WERI-Rb-1 (cell line): ENCODE data around the gene NAA60.
"Not testable (repeated sequence)": the region's sequence is repeated elsewhere in the genome, so short reads cannot be mapped to it uniquely, and the experiment has no call there.

ENCODE experiments used
- DNase-seq: peaks from one replicate; pipeline ENCODE4 v3.0.0-alpha.2; 2020
- H3K27ac ChIP-seq: fragments of 250-450 bp; sonication (Bioruptor Pico); 2 replicates; pipeline ENCODE4 v1.5.1; 2020; ENCODE audit warnings: mild to moderate bottlenecking, moderate library complexity
- H3K27me3 ChIP-seq: fragments of 250-450 bp; sonication (Bioruptor Pico); 2 replicates; pipeline ENCODE4 v1.5.1; 2021; ENCODE audit warnings: mild to moderate bottlenecking, low read depth, moderate library complexity; ENCODE audit not compliant: insufficient read depth, severe bottlenecking
- H3K36me3 ChIP-seq: fragments of 250-450 bp; sonication (Bioruptor Pico); 2 replicates; pipeline ENCODE4 v1.5.1; 2020; ENCODE audit warnings: mild to moderate bottlenecking, moderate library complexity
- H3K4me3 ChIP-seq: 2 replicates; pipeline ENCODE4 v1.5.1; 2011; ENCODE audit warnings: low read depth, mild to moderate bottlenecking, control low read depth, low read length
- H3K9me3 ChIP-seq: fragments of 250-450 bp; sonication (Bioruptor Pico); 2 replicates; pipeline ENCODE4 v1.5.1; 2021; ENCODE audit warnings: mild to moderate bottlenecking, moderate library complexity; ENCODE audit not compliant: severe bottlenecking
- TF ChIP-seq, protein P1 (sequence below): IDR thresholded peaks from 2 replicates; pipeline ENCODE4 v1.5.1; 2011; ENCODE audit warnings: low read depth, mild to moderate bottlenecking, control low read depth, inconsistent platforms, low read length

The NAA60 gene

DNA sequence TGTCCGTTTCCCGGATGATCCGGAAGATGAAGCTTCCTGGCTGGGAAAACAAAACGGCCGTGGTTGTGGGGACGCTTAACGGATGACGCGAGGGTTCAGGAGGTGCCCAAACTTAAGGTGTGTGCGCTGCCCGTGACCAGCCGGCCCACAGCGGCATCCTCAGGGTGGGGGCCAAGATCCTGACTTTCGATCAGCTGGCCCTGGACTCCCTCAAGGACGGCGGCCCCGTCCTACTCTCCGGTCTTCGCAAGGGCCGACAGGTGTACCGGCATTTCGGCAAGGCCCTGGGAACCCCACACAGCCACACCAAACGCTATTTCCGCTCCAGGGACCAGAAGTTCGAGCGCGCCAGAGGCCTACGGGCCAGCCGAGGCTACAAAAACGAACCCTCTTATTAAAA lies 52.9 kb downstream of the NAA60 start:
- Histone ChIP-seq H3K36me3 (0 out of 2 replicates have a peak, but pooled peaks cover 3% of the 10 kb centered on the region), H3K4me3 (no peak overlapping the region), H3K27me3 (no peaks in the 10 kb centered on the region), H3K27ac (no peak overlapping the region), H3K9me3 (no peaks in the 10 kb centered on the region)
- DNase-seq, result no peak
- TF ChIP-seq, protein P1, sequence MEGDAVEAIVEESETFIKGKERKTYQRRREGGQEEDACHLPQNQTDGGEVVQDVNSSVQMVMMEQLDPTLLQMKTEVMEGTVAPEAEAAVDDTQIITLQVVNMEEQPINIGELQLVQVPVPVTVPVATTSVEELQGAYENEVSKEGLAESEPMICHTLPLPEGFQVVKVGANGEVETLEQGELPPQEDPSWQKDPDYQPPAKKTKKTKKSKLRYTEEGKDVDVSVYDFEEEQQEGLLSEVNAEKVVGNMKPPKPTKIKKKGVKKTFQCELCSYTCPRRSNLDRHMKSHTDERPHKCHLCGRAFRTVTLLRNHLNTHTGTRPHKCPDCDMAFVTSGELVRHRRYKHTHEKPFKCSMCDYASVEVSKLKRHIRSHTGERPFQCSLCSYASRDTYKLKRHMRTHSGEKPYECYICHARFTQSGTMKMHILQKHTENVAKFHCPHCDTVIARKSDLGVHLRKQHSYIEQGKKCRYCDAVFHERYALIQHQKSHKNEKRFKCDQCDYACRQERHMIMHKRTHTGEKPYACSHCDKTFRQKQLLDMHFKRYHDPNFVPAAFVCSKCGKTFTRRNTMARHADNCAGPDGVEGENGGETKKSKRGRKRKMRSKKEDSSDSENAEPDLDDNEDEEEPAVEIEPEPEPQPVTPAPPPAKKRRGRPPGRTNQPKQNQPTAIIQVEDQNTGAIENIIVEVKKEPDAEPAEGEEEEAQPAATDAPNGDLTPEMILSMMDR, result no peak

DNA sequence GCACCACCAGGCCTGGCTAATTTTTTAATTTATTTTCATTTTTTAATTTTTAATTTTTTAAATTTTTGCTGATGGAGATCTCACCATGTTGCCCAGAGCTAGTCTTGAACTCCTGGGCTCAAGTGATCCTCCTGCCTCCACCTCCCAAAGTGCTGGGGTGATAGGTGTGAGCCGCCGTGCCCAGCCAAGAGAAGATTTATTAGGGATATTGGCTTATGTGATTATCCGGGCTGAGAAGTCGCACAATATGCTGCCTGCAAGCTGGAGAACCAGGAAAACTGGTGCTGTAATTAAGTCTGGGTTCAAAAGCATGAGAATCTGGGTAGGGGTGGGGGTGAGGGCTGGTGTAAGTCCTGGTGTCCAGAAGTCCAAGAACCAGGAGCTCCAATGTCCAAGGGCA lies 54.3 kb downstream of the NAA60 start:
- peak; percentile 72 for DNase-seq

DNA sequence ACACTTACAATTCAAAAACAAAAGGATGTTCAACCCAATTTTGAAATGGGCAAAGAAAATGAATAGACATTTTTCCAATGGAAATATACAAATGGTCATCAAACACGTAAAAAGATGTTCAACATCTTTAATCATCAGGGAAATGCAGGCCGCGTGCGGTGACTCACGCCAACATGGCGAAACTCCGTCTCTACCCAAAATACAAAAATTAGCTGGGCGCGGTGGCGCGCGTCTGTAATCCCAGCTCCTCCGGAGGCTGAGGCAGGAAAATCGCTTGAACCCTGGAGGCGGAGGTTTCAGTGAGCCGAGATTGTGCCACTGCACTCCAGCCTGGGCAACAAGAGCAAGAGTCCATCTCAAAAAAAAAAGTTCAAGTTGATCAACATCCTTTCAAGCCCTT lies 55.5 kb downstream of the NAA60 start:
- H3K4me3 ChIP-seq, result no peak overlapping the region
- 0 out of 2 replicates have a peak, but pooled peaks cover 3% of the 10 kb centered on the region for H3K36me3 ChIP-seq
- TF ChIP-seq, protein P1, result no peak
- no peaks in the 10 kb centered on the region for H3K9me3 ChIP-seq
- H3K27ac ChIP-seq, result no peak overlapping the region
- no peaks in the 10 kb centered on the region for H3K27me3 ChIP-seq
- DNase-seq, result no peak

More for the DNA sequence above, 54.3 kb downstream of the NAA60 start:
- Histone ChIP-seq H3K27ac (peak overlapping the region; percentile 23), H3K36me3 (0 out of 2 replicates have a peak, but pooled peaks cover 3% of the 10 kb centered on the region), H3K27me3 (no peaks in the 10 kb centered on the region), H3K9me3 (no peaks in the 10 kb centered on the region), H3K4me3 (no peak overlapping the region)
- TF ChIP-seq, protein P1, result no peak

DNA sequence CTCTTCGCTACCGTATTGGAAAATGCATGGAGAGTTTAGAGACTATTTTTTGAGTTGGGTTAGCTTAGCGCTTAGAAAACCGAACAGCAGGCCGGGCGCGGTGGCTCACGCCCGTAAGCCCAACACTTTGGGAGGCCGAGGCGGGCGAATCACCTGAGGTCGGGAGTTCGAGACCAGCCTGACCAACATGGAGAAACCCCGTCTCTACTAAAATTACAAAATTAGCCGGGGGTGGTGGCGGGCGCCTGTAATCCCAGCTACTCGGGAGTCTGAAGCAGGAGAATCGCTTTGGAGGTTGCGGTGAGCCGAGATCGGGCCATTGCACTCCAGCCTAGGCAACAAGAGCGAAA lies 57.9 kb downstream of the NAA60 start:
- not testable (repeated sequence) for H3K9me3 ChIP-seq, H3K27me3 ChIP-seq, DNase-seq
- H3K4me3 ChIP-seq, result peak overlapping the region; percentile 87
- H3K36me3 ChIP-seq, result peaks cover 12% of the 10 kb centered on the region
- H3K27ac ChIP-seq, result peak overlapping the region; percentile 69

DNA sequence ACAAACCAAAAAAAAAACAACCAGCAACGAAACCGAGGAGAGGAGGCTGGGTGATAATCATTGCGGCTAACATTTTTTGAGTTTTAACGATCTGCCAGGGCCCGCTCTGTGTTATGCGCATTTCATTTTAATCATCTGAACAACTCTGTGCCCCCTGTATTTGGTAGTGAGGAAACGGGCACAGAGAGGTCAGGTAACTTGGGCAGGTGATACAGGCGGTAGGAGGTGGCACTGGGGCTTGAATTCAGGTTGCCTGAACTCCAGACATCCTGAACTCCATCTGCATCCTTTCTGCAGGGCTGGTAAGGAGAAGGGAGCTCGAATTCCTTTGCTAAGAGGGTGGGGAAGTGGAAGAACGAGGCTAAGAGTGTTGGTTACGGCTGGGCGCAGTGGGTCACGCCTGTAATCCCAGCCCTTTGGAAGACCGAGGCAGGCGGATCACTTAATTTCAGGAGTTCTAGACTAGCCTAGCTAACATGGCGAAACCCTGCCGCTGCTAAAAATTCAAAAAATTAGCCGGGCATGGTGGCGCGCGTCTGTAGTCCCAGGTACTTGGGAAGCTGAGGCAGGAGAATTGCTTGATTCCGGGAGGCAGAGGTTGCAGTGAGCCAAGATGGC lies 58.4 kb downstream of the NAA60 start:
- peaks cover 16% of the 10 kb centered on the region for H3K36me3 ChIP-seq
- H3K27me3 ChIP-seq, result no peaks in the 10 kb centered on the region
- DNase-seq, result no peak
- no peaks in the 10 kb centered on the region for H3K9me3 ChIP-seq
- no peak overlapping the region; the same call in 1 of the 2 replicates for H3K27ac ChIP-seq
- TF ChIP-seq, protein P1, result no peak
- peak overlapping the region; percentile 87 for H3K4me3 ChIP-seq

DNA sequence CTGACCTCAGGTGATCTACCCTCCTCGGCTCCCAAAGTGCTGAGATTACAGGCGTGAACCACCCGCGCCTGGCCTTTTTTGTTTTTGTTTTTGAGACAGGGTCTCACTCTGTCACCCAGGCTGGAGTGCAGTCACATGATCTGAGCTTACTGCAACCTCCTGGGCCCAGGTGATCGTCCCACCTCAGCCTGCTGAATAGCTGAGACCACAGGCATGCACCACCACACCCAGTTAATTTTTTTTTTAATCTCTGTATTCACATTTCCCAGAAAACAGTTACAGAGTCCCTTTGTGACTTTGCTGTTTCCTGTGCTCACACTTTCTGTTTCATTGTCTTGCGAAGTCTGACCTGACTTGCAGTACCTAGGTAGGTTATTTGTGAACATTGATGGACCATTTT lies 60.0 kb downstream of the NAA60 start:
- H3K9me3 ChIP-seq, result no peaks in the 10 kb centered on the region
- DNase-seq, result no peak
- H3K36me3 ChIP-seq, result peaks cover 26% of the 10 kb centered on the region
- no peaks in the 10 kb centered on the region for H3K27me3 ChIP-seq
- TF ChIP-seq, protein P1, result no peak
- H3K27ac ChIP-seq, result no peak overlapping the region
- no peak overlapping the region for H3K4me3 ChIP-seq
